HepG2 (cell line): ENCODE data around the gene FBXO33. TPM values are rescaled to one million over a fixed set of nuclear protein-coding genes. Genes with fewer than 3 reads are reported as not detected.
A peak's percentile ranks its signal among the peaks of the same experiment; 100 is the strongest.

Source experiments
- GTF2F1 ChIP-seq: fragments of 150-350 bp; IDR thresholded peaks from 2 replicates; pipeline ENCODE4 v1.6.1; 2014; ENCODE audit warnings: low read length
- GTF3A ChIP-seq: sonication (generic); formaldehyde crosslinking; conservative IDR thresholded peaks from 2 replicates; pipeline ENCODE4 v1.4.0; 2020; ENCODE audit warnings: mild to moderate bottlenecking, missing genetic modification reagents
- HNF1B ChIP-seq: sonication (generic); formaldehyde crosslinking; IDR thresholded peaks from 2 replicates; pipeline ENCODE4 v1.5.1; 2020; ENCODE audit warnings: mild to moderate bottlenecking, moderate library complexity, missing genetic modification reagents
- MED13 ChIP-seq: sonication (generic); formaldehyde crosslinking; IDR thresholded peaks from 2 replicates; pipeline ENCODE4 v1.5.0; 2020; ENCODE audit warnings: missing genetic modification reagents
- PHF8 ChIP-seq: sonication (generic); formaldehyde crosslinking; IDR thresholded peaks from 2 replicates; pipeline ENCODE4 v1.5.0; 2020; ENCODE audit warnings: missing genetic modification reagents
- RBM39 ChIP-seq: fragments of 200-400 bp; formaldehyde crosslinking; IDR thresholded peaks from one replicate; pipeline ENCODE4 v1.6.1; 2018; ENCODE audit warnings: antibody characterized with exemption, mild to moderate bottlenecking, low read depth, low read length; ENCODE audit not compliant: poor library complexity, severe bottlenecking
- SATB2 ChIP-seq: sonication (generic); formaldehyde crosslinking; IDR thresholded peaks from 2 replicates; pipeline ENCODE4 v1.5.0; 2020; ENCODE audit warnings: missing genetic modification reagents
- XRCC5 ChIP-seq: fragments of 200-400 bp; formaldehyde crosslinking; optimal IDR thresholded peaks from 2 replicates; pipeline ENCODE3; 2017; ENCODE audit warnings: mild to moderate bottlenecking, low read length
- ZNF225 ChIP-seq: sonication (generic); formaldehyde crosslinking; IDR thresholded peaks from 2 replicates; pipeline ENCODE4 v1.4.0; 2020; ENCODE audit warnings: mild to moderate bottlenecking, missing genetic modification reagents
- ZNF264 ChIP-seq: sonication (generic); formaldehyde crosslinking; IDR thresholded peaks from 2 replicates; pipeline ENCODE4 v1.4.0; 2020; ENCODE audit warnings: missing genetic modification reagents
- ZNF512 ChIP-seq: sonication (generic); formaldehyde crosslinking; IDR thresholded peaks from 2 replicates; pipeline ENCODE4 v1.4.0; 2020; ENCODE audit warnings: mild to moderate bottlenecking, missing genetic modification reagents
- ZNF598 ChIP-seq: sonication (generic); formaldehyde crosslinking; IDR thresholded peaks from 2 replicates; pipeline ENCODE4 v1.5.1; 2020; ENCODE audit warnings: mild to moderate bottlenecking, missing genetic modification reagents, borderline replicate concordance
- ZNF678 ChIP-seq: sonication (generic); formaldehyde crosslinking; IDR thresholded peaks from 2 replicates; pipeline ENCODE4 v1.4.0; 2020; ENCODE audit warnings: mild to moderate bottlenecking, missing genetic modification reagents
- ZNF790 ChIP-seq: sonication (generic); formaldehyde crosslinking; IDR thresholded peaks from 2 replicates; pipeline ENCODE4 v1.8.0; 2022; ENCODE audit warnings: missing genetic modification reagents, mild to moderate bottlenecking, borderline replicate concordance
- polyA plus RNA-seq, 8 experiments: library from polyadenylated mRNA; depleted of rRNA in 3 of 8; stranded (reverse) in 7 of 8; unstranded in 1 of 8; fragments of >200 nt; fragmentation: Illumina TruSeq in 4 of 8; extraction: Trizol in 4 of 8; gene quantifications; 2 replicates each; pipeline versions ENCODE4 v1.2.1 to v1.2.3, GENCODE V29; 2011 to 2016; ENCODE audit warnings: low read depth in 4 of 8, missing spikeins in 1 of 8, mixed read lengths in 1 of 8; ENCODE audit not compliant: insufficient read depth in 1 of 8
- total RNA-seq, 5 experiments: library from RNA; depleted of rRNA; stranded (reverse); fragments of >200 nt; fragmentation: Illumina TruSeq; extraction: Trizol; gene quantifications; 2 replicates each; pipeline ENCODE4 v1.2.3, GENCODE V29; 2016; ENCODE audit warnings: low read depth in 1 of 5

The FBXO33 gene
- total and polyA plus RNA-seq, 2 of the 13 experiments (the other 11 are each of a cell fraction or from before 2014, with no cell fraction given): 15.5 to 16.9 TPM

GRCh38 chr14:39432619-39433451, 602 bp upstream of the FBXO33 start (continued):
- TF ChIP-seq XRCC5: peak; percentile 91
- TF ChIP-seq MED13 (CRISPR knock-in tag): peak; percentile 60; the same call in 1 of the 2 replicates
- TF ChIP-seq PHF8 (CRISPR knock-in tag): peak; percentile 90
- peak; percentile 85 for TF ChIP-seq ZNF264 (CRISPR knock-in tag)
- peak; percentile 86 for TF ChIP-seq HNF1B (CRISPR knock-in tag)
- TF ChIP-seq RBM39: peak; percentile 99
- peak; percentile 96 for TF ChIP-seq SATB2 (CRISPR knock-in tag)
- TF ChIP-seq GTF3A: no peak; the same call in 1 of the 2 replicates
- no peak; the same call in none of the 2 replicates for TF ChIP-seq ZNF225 (CRISPR knock-in tag)
- 0 out of 2 replicates have a peak, but pooled peaks have one; percentile 37 for TF ChIP-seq GTF2F1
- TF ChIP-seq ZNF678: no peak; the same call in 1 of the 2 replicates
- peak; percentile 100 for TF ChIP-seq ZNF598 (CRISPR knock-in tag)
- peak; percentile 6; the same call in 1 of the 2 replicates for TF ChIP-seq ZNF790 (CRISPR knock-in tag)
- TF ChIP-seq ZNF512 (CRISPR knock-in tag): peak; percentile 85; the same call in 1 of the 2 replicates
